Cardiac muscle cell (in vitro differentiated cells and primary cell): ENCODE results near the gene SLC26A6. TPM values are rescaled to one million over a fixed set of nuclear protein-coding genes. Genes with fewer than 3 reads are reported as not detected.

Source experiments
- DNase-seq, 2 donors: peaks; one replicate each; pipeline versions ENCODE4 v3.0.0 to v3.0.0-alpha.2; 2010 to 2017; ENCODE audit warnings: low read depth in 1 of 2, low spot score in 1 of 2
- H3K27ac ChIP-seq: fragments of 200-600 bp; sonication (generic); 2 replicates; pipeline ENCODE4 v1.5.1; 2016
- H3K27me3 ChIP-seq: fragments of 200-600 bp; sonication (generic); 2 replicates; pipeline ENCODE4 v1.6.0; 2016; ENCODE audit warnings: control low read depth
- H3K36me3 ChIP-seq: fragments of 200-600 bp; sonication (generic); 2 replicates; pipeline ENCODE4 v1.5.1; 2016; ENCODE audit warnings: control low read depth
- H3K4me1 ChIP-seq: fragments of 200-600 bp; sonication (generic); 2 replicates; pipeline ENCODE4 v1.8.1; 2017; ENCODE audit warnings: low read depth, mild to moderate bottlenecking, mixed run types
- H3K4me3 ChIP-seq: fragments of 200-600 bp; sonication (generic); 2 replicates; pipeline ENCODE4 v1.5.1; 2016; ENCODE audit warnings: mild to moderate bottlenecking
- H3K9me3 ChIP-seq: fragments of 200-600 bp; sonication (generic); 2 replicates; pipeline ENCODE4 v1.5.1; 2017; ENCODE audit warnings: low read depth, mild to moderate bottlenecking, control low read depth
- CTCF ChIP-seq: IDR thresholded peaks from 2 replicates; pipeline ENCODE4 v1.5.1; 2012; ENCODE audit warnings: low read depth, mild to moderate bottlenecking, low read length
- polyA plus RNA-seq: library from polyadenylated mRNA; unstranded; fragments of >200 nt; fragmentation: Nextera tagmentation; extraction: Ambion mirVana; gene quantifications from 2 replicates; pipeline ENCODE4 v1.2.1, GENCODE V29; 2016
- total RNA-seq: library from RNA; depleted of rRNA; stranded (reverse); fragments of >200 nt; gene quantifications from 2 replicates; pipeline ENCODE4 v1.2.3, GENCODE V29; 2016

The SLC26A6 gene
- 55.8 and 87.4 TPM in 2 replicates for total RNA-seq
- 52.0 and 68.1 TPM in 2 replicates for polyA plus RNA-seq

- peak within 1 kb of the TSS; percentile 87 for H3K27ac ChIP-seq
- no peaks in the 10 kb centered on the region for H3K27me3 ChIP-seq
- H3K36me3 ChIP-seq = no peaks in the 10 kb centered on the region
- no peaks in the 10 kb centered on the region for H3K9me3 ChIP-seq
- H3K4me3 ChIP-seq = peak within 1 kb of the TSS; percentile 81
- DNase-seq = peak; percentile 98 to 99
- peak; percentile 56 for TF ChIP-seq CTCF
- H3K4me1 ChIP-seq = peaks cover 24% of the 10 kb centered on the region
Observed at GRCh38 chr3:48635222-48636021, at the start of gene SLC26A6. Gene SLC26A6, minus strand, starts transcription at chr3:48635461. Its CDS starts 68 bp downstream, at chr3:48635393.

DNA sequence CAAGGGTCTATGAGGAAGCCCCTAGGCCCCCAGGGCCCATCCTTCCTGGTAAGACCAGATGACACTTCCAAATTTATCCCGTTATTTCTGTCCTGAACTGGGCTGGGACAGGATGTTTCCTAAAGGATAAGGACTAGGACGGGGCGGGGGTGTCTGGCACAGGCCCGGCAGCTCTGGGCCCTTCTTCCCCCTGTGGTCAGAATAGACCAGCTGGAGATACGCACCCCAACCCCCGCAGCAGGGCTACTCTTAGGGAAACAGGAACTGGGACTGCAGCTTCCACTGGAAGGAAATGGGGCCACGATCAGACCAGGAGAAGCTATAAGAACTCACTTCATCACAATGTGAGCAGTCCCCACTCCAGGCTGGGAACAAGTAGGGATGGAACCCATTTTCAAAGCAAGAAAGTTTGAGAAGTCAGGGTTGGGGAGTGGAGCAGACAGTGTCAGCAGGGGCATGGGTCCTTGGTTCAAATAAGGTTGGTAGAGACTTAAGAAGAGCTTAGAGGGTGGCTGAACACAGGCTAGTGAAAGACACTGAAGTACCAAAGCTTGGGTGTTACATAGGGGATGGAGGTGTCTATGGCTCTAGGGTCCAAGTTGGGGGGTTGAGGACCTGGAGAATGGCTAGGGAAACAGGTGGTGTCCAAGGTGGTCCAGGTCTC, 49.4 kb upstream of the SLC26A6 start:
- H3K27ac ChIP-seq = no peak overlapping the region
- H3K4me3 ChIP-seq = peak overlapping the region; percentile 92
- DNase-seq = peak in 1 of 2 donors; percentile 49
- TF ChIP-seq CTCF = no peak
- no peaks in the 10 kb centered on the region for H3K27me3 ChIP-seq
- H3K4me1 ChIP-seq = peaks cover 20% of the 10 kb centered on the region
- no peaks in the 10 kb centered on the region for H3K9me3 ChIP-seq
- H3K36me3 ChIP-seq = peaks cover 35% of the 10 kb centered on the region

DNA sequence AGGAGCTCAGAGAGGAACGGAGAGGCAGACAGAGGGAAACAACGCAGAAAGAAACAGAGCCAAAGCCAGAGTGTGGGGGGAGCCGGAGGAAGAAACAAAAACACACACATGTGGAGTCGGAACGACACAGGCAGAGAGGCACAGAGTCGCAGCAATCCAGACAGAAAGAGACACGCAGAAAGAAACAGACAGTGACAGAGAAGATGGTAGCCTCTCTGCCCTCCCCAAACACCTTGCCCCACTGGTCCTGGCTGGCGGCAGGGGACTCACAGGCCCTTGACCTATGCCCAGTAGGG, 48.7 kb upstream of the SLC26A6 start:
- Histone ChIP-seq H3K4me3 (no peak overlapping the region), H3K36me3 (peaks cover 32% of the 10 kb centered on the region), H3K9me3 (no peaks in the 10 kb centered on the region), H3K27me3 (no peaks in the 10 kb centered on the region), H3K4me1 (peaks cover 20% of the 10 kb centered on the region), H3K27ac (peak overlapping the region; percentile 86)
- peak in 1 of 2 donors; percentile 44 for DNase-seq
- no peak for TF ChIP-seq CTCF

GRCh38 chr3:48682786-48683185, 47.5 kb upstream of the SLC26A6 start:
- Histone ChIP-seq H3K27ac (peak overlapping the region; percentile 86), H3K9me3 (no peaks in the 10 kb centered on the region), H3K4me1 (peaks cover 20% of the 10 kb centered on the region), H3K36me3 (peaks cover 32% of the 10 kb centered on the region), H3K4me3 (no peak overlapping the region), H3K27me3 (no peaks in the 10 kb centered on the region)
- DNase-seq = no peak
- TF ChIP-seq CTCF = no peak

GRCh38 chr3:48681974-48682610, 46.8 kb upstream of the SLC26A6 start:
- Histone ChIP-seq H3K4me1 (peaks cover 20% of the 10 kb centered on the region), H3K36me3 (peaks cover 27% of the 10 kb centered on the region), H3K9me3 (no peaks in the 10 kb centered on the region), H3K4me3 (no peak overlapping the region), H3K27me3 (no peaks in the 10 kb centered on the region), H3K27ac (no peak overlapping the region)
- no peak for TF ChIP-seq CTCF
- DNase-seq = no peak
